ENCODE measurements around the gene PRKD2.
A peak's percentile ranks its signal among the peaks of the same experiment; 100 is the strongest.
"Not testable (repeated sequence)": the region's sequence is repeated elsewhere in the genome, so short reads cannot be mapped to it uniquely, and the experiment has no call there.

Gene PRKD2

GRCh38 chr19:46717034-46717715, at the start of gene PRKD2:
PRKD2 (minus strand) TSS chr19:46717114; CDS start chr19:46716370, 744 bp downstream.
- peak; percentile 53 to 58 for DNase-seq

- DNase-seq = no peak
Observed at GRCh38 chr19:46764817-46765291, 47.9 kb upstream of the PRKD2 start.

DNA sequence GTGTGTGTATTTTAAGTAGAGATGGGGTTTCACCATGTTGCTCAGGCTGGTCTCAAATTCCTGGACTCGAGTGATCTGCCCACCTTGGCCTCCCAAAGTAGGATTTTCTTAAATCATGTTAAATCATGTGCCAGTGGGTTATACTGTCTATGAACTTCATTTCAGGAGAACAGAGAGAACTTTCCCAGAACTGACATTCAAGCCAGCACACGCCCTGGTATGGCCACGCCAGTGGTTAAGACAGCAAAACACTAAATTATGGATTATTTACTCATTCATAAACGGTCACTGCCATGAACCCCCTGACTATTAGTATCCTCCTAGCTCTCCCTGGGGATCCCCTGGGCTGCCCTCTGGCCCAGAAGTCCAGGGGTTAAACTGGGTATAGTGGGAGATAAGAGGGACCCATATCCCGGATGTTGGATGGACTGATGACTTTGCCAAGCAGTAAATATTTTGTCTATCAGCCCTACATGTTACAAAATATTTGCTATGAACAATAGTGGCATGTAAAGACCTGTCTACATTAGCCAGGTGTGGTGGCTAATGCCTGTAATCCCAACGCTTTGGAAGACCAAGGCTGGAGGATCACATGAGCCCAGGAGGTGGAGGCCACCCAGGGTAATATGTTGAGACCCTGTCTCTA, 45.5 kb upstream of the PRKD2 start:
- DNase-seq = no peak

DNA sequence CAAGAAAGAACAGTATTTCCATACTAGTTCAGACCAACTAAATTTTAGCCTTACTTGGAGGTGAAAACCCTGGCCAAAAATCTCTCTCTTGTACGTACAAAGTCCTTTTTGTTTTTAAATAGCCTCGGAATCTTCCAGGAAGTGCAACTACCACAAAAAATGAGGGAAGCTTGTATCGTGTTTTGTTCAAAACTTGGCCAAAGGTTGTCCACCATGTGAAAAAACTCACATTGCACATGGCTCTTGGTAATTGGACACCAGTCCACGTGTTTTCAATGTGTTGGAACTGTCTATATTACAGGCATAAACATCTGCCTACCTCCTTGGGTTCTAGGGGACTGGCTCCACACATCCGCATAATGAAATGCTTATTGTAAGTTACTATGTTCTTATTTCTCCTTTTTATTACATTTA, 44.5 kb upstream of the PRKD2 start:
- no peak for DNase-seq

GRCh38 chr19:46760897-46761296, 44.0 kb upstream of the PRKD2 start:
- not testable (repeated sequence) for DNase-seq

- no peak for DNase-seq
Observed at GRCh38 chr19:46760363-46760762, 43.4 kb upstream of the PRKD2 start.

DNA sequence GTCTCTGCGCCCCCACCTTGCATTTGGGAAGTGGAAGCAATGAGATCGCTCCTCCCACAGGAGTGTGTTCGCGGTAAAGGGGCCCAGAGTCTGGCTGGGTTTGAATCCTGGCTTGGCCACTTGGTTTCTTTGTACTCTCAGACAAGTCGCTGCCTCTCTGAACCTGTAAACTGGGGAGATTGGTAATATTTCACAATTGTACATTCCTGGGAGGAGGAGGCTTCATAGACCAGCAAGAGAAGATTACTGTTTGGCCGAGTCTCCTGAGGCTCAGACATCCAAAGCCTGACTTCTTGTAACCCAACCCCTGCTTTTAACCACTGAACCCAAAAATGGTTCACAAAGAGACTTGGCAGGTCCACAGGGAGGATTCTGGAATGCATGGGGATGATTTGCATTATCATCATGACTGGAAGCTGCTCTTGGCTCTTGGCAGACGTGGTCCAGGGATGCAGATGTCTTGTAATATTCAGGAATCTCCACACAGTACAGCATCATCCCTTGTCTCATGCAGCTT, 43.0 kb upstream of the PRKD2 start:
- no peak for DNase-seq

DNA sequence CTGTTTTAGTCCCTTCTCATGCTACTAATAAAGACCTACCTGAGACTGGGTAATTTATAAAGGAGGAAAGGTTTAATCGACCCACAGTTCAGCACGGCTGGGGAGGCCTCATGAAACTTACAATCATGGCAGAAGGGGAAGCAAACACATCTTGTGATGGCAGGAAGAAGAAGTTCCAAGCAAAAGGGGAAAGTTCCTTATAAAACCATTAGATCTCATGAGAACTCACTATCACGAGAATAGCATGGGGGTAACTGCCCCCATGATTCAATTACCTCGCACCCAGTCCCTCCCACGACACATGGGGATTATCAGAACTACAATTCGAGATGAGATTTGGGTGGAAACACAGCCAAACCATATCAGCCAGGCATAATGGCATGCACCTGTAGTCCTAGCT, 42.3 kb upstream of the PRKD2 start:
- DNase-seq = no peak

- DNase-seq = no peak
Observed at GRCh38 chr19:46756544-46756888, 39.6 kb upstream of the PRKD2 start.

DNA sequence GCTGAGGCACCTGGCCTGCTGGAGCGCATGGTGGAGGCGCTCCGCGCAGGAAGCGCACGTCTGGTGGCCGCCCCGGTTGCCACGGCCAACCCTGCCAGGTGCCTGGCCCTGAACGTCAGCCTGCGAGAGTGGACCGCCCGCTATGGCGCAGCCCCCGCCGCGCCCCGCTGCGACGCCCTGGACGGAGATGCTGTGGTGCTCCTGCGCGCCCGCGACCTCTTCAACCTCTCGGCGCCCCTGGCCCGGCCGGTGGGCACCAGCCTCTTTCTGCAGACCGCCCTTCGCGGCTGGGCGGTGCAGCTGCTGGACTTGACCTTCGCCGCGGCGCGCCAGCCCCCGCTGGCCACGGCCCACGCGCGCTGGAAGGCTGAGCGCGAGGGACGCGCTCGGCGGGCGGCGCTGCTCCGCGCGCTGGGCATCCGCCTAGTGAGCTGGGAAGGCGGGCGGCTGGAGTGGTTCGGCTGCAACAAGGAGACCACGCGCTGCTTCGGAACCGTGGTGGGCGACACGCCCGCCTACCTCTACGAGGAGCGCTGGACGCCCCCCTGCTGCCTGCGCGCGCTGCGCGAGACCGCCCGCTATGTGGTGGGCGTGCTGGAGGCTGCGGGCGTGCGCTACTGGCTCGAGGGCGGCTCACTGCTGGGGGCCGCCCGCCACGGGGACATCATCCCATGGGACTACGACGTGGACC, 39.1 kb upstream of the PRKD2 start:
- DNase-seq = no peak

DNA sequence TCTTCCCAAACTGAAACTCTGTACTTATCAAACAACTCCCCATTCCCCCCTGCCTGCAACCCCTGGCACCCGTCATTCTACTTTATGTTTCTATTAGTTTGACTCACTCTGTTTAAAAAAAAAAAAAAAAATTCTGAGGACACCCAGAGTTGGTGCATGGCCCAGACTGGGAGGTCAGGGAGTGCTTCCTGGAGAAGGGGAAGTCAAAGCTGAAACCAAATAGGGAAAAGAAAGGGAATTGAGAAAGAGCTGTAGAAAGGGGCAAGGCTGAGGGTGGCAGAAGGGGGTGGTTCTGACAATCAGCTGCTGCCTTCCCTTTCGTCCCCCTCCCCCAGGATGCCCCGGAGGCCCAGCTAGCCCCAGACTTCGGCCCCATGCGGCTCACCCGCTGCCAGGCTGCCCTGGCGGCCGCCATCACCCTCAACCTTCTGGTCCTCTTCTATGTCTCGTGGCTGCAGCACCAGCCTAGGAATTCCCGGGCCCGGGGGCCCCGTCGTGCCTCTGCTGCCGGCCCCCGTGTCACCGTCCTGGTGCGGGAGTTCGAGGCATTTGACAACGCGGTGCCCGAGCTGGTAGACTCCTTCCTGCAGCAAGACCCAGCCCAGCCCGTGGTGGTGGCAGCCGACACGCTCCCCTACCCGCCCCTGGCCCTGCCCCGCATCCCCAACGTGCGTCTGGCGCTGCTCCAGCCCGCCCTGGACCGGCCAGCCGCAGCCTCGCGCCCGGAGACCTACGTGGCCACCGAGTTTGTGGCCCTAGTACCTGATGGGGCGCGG, 38.4 kb upstream of the PRKD2 start:
- no peak for DNase-seq

DNA sequence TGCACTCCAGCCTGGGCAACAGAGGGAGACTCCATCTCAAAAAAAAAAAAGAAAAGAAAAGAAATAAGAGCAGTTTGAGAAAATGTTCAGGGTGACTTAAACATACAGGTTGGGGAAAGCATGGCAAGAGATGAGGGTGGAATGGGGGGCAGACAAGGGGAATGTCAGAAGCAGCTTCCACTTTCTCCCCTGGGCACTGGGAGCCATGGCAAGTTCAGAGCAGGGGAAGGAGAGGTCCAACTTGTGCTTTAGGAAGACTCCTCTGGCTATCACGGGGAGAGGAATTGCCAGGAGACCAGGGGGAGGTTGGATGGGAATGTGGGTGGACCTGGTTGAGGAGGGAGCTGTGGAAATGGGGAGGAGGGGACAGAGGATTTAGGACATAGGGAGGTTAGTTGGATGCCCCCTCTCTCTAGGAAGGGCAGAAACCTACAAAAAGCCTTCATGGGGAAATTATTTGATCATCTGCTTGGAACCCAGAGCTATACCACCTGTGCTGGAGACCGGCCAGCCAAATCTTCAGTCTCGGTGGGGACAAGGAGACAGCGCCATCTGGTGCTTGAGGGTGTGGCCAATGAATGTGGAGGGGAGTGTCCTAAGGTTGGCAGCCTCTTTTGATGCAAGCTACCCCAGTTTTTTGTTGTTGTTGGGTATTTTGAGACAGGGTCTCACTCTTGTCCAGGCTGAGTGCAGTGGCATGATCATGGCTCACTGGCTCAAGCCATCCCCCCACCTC, 36.7 kb upstream of the PRKD2 start:
- DNase-seq = peak; percentile 45 to 61

GRCh38 chr19:46748325-46749109, 31.6 kb upstream of the PRKD2 start:
- peak; percentile 59 to 64 for DNase-seq

- DNase-seq = peak; percentile 18 to 35
Observed at GRCh38 chr19:46746281-46747057, 29.6 kb upstream of the PRKD2 start, which contains the start of gene STRN4. STRN4 (minus strand) TSS chr19:46746450; CDS start chr19:46746430, 20 bp downstream.

- no peak for DNase-seq
Observed at GRCh38 chr19:46745521-46746280, 28.8 kb upstream of the PRKD2 start, which contains the start of gene FKRP. FKRP (plus strand) TSS chr19:46746057; CDS start chr19:46755451, 9,394 bp downstream.

DNA sequence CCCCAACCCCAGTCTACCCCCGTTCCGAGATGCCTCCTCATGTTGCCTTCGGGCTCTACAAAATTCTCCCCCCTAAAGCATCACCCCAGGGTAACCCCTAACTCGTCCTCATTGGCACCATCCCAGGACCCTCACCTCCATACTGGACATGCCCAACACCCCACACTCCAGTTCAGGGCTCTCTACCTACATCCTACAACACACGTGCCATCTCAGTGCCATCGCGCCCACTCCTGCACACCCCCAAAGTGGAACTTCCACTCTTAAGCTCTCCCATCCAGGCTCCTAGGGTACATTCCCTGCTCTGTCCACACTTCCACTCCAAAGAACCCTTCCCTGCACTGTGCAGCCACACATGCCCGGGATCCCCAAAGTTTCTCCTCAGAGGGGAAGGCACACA, 28.1 kb upstream of the PRKD2 start:
- DNase-seq = no peak

GRCh38 chr19:46744005-46744691, 27.2 kb upstream of the PRKD2 start:
- no peak for DNase-seq

GRCh38 chr19:46742926-46743480, 26.1 kb upstream of the PRKD2 start:
- no peak for DNase-seq

- no peak for DNase-seq
Observed at GRCh38 chr19:46741447-46741846, 24.5 kb upstream of the PRKD2 start.

Measured in SHP77 (cell line).